ENCODE measurements around the gene TXK. TPM values are rescaled to one million over a fixed set of nuclear protein-coding genes. Genes with fewer than 3 reads are reported as not detected.

TXK gene
- total and polyA plus RNA-seq, 2 experiments from 2014 or later = 0.14 to 0.40 TPM

- Histone ChIP-seq H3K4me1 (ENCODE audit: insufficient read depth) (no peaks in the 10 kb centered on the region), H3K4me3 (no peak overlapping the region), H3K9me2 (ENCODE audit: insufficient read depth) (no peaks in the 10 kb centered on the region; the same call in 1 of the 2 replicates), H3K36me3 (ENCODE audit: insufficient read depth) (no peaks in the 10 kb centered on the region; the same call in 1 of the 2 replicates), H3K27me3 (ENCODE audit: insufficient read depth) (no peaks in the 10 kb centered on the region), H3K79me2 (replicated peaks; ENCODE audit: insufficient read depth) (no peaks in the 10 kb centered on the region), H4K20me1 (replicated peaks; ENCODE audit: insufficient read depth) (no peaks in the 10 kb centered on the region), H3K4me2 (no peak overlapping the region), H2AFZ (no peak overlapping the region), H3F3A (replicated peaks; ENCODE audit: low read depth) (no peaks in the 10 kb centered on the region), H3K27ac (ENCODE audit: low read depth) (no peak overlapping the region)
- Mint-ChIP-seq H3K9me3 (no peaks in the 10 kb centered on the region; the same call in 2 of the 3 replicates), H3K36me3 (ENCODE audit: low read depth) (peaks cover 12% of the 10 kb centered on the region), H3K4me1 (peaks cover 5% of the 10 kb centered on the region), H3K27me3 (ENCODE audit: insufficient read depth, low read depth, poor library complexity) (peaks cover 2% of the 10 kb centered on the region), H3K27ac (no peak overlapping the region), H3K4me3 (no peak overlapping the region)
- ATAC-seq (no peak), DNase-seq (ENCODE audit: low spot score) (no peak)
- no peak for TF ChIP-seq ZNF462 (CRISPR knock-in tag; IDR thresholded peaks at IDR 0.05)
- no peak for TF ChIP-seq CTCF (conservative IDR thresholded peaks at IDR 0.05; ENCODE audit: low read depth in 2 of 2)
- TF ChIP-seq POLR2AphosphoS5 (IDR thresholded peaks at IDR 0.05; ENCODE audit: low read depth) = no peak
- TF ChIP-seq ETS1 (IDR thresholded peaks at IDR 0.05) = no peak
- no peak for TF ChIP-seq ZNF114 (CRISPR knock-in tag; IDR thresholded peaks at IDR 0.05)
- no peak for TF ChIP-seq EZH2 (IDR thresholded peaks at IDR 0.05; ENCODE audit: low read depth, unreplicated experiment)
- no peak for TF ChIP-seq NANOG (IDR thresholded peaks at IDR 0.05; ENCODE audit: borderline replicate concordance)
- TF ChIP-seq JUNB (IDR thresholded peaks at IDR 0.05; ENCODE audit: unreplicated experiment) = no peak
- TF ChIP-seq CREB1 (CRISPR knock-in tag; IDR thresholded peaks at IDR 0.05; ENCODE audit: low read depth) = no peak
- no peak for TF ChIP-seq REST (IDR thresholded peaks at IDR 0.05; ENCODE audit: unreplicated experiment)
Observed at GRCh38 chr4:48162162-48162561, 28.1 kb upstream of the TXK start.

Measured in GM23338 (cell line).